22Rv1 (cell line): Measurements from ENCODE around the gene FKBP2.

Experiments used
- ZFX ChIP-seq: fragments of 450-650 bp; IDR thresholded peaks from 2 replicates; pipeline ENCODE4 v1.6.1; 2017; ENCODE audit warnings: antibody characterized with exemption, borderline replicate concordance
- TF ChIP-seq, protein P1 (sequence below): fragments of 450-650 bp; IDR thresholded peaks from 2 replicates; pipeline ENCODE4 v1.5.1; 2017; ENCODE audit warnings: mild to moderate bottlenecking

DNA sequence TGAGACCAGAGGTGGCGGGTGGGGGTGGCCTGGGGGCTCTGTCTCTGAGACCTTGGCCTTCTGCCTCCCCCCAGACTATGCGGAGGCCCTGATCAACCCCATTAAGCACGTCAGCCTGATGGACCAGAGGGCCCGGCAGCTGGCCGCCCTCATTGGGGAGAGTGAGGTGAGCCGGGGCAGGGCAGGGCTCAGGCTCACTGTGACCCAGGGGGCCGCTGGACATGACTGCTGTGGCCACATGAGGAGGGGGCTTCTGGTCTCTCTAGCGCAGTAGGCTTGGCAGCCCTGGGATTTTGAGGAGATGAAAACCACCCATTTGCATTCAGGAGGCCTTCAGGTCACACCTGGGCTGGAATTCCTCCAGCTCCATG, 23.0 kb downstream of the FKBP2 start:
- TF ChIP-seq, protein P1, sequence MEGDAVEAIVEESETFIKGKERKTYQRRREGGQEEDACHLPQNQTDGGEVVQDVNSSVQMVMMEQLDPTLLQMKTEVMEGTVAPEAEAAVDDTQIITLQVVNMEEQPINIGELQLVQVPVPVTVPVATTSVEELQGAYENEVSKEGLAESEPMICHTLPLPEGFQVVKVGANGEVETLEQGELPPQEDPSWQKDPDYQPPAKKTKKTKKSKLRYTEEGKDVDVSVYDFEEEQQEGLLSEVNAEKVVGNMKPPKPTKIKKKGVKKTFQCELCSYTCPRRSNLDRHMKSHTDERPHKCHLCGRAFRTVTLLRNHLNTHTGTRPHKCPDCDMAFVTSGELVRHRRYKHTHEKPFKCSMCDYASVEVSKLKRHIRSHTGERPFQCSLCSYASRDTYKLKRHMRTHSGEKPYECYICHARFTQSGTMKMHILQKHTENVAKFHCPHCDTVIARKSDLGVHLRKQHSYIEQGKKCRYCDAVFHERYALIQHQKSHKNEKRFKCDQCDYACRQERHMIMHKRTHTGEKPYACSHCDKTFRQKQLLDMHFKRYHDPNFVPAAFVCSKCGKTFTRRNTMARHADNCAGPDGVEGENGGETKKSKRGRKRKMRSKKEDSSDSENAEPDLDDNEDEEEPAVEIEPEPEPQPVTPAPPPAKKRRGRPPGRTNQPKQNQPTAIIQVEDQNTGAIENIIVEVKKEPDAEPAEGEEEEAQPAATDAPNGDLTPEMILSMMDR, result no peak
- no peak for TF ChIP-seq ZFX
